ENCODE data around the gene PLAAT1. TPM values are rescaled to one million over a fixed set of nuclear protein-coding genes. Genes with fewer than 3 reads are reported as not detected.

PLAAT1 gene
- polyA plus RNA-seq, 3 donors: not detected

DNA sequence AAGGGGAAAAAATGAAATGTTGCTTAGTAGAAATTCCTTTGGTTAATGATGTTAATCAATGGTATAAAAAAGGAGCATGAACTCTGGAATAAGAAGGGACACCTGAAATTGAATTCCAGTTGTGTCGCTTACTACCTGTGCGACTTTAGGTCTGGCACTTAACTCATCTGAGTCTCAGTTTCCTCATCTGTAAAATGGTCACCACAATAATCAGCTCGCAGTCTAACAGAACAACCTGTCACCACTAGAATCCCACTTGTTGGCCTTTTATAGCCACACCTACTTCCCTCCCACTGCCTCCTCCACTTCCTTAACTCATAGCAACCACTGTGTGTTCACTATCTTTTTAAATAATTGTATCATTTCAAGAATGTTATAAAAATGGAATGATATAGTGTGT is 2.5 kb downstream of the PLAAT1 start:
- H3K4me2 ChIP-seq (replicated peaks; ENCODE audit: extremely low read depth, low read length, poor library complexity, severe bottlenecking): no peak overlapping the region
- H3K27me3 ChIP-seq (ENCODE audit: control insufficient read depth in 2 of 2, insufficient read depth in 2 of 2, low read length in 2 of 2): peaks cover 27 to 34% of the 10 kb centered on the region in 2 donors
- peaks cover 17 to 34% (median 24%) of the 10 kb centered on the region in 3 donors for H3K27me3 Mint-ChIP-seq (ENCODE audit: low read depth in 3 of 3)
- 88% methylated on average over 3 of the region's 3 CpGs for WGBS (ENCODE audit: insufficient coverage)
- no peak for DNase-seq
- no peaks in the 10 kb centered on the region for H3K79me2 ChIP-seq (ENCODE audit: insufficient read depth, low read length)
- H3K4me3 Mint-ChIP-seq: no peak overlapping the region
- no peak overlapping the region for H3K4me3 ChIP-seq (replicated peaks in 1 of 3; ENCODE audit: low read depth in 2 of 3, low read length in 3 of 3)
- no peaks in the 10 kb centered on the region for H3K36me3 Mint-ChIP-seq
- no peak overlapping the region for H3K27ac ChIP-seq (ENCODE audit: low read depth in 1 of 2, low read length in 2 of 2)
- H3K4me1 Mint-ChIP-seq: peaks cover 5% of the 10 kb centered on the region
- H3K9me3 Mint-ChIP-seq: peaks cover 3 to 16% (median 11%) of the 10 kb centered on the region in 7 donors
- H3K27ac Mint-ChIP-seq: no peak overlapping the region
- TF ChIP-seq, protein P1, sequence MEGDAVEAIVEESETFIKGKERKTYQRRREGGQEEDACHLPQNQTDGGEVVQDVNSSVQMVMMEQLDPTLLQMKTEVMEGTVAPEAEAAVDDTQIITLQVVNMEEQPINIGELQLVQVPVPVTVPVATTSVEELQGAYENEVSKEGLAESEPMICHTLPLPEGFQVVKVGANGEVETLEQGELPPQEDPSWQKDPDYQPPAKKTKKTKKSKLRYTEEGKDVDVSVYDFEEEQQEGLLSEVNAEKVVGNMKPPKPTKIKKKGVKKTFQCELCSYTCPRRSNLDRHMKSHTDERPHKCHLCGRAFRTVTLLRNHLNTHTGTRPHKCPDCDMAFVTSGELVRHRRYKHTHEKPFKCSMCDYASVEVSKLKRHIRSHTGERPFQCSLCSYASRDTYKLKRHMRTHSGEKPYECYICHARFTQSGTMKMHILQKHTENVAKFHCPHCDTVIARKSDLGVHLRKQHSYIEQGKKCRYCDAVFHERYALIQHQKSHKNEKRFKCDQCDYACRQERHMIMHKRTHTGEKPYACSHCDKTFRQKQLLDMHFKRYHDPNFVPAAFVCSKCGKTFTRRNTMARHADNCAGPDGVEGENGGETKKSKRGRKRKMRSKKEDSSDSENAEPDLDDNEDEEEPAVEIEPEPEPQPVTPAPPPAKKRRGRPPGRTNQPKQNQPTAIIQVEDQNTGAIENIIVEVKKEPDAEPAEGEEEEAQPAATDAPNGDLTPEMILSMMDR (IDR thresholded peaks at IDR 0.05): no peak
- intact Hi-C loops (cut with micrococcal nuclease): no loop called here
- H3K36me3 ChIP-seq (replicated peaks in 1 of 2; ENCODE audit: control insufficient read depth in 1 of 2, insufficient read depth in 2 of 2, low read length in 2 of 2): no peaks in the 10 kb centered on the region
- no peak overlapping the region for H2AFZ ChIP-seq (ENCODE audit: insufficient read depth, low read depth, low read length, poor library complexity, severe bottlenecking)
- H3K9ac ChIP-seq (ENCODE audit: insufficient read depth, low read length, poor library complexity, severe bottlenecking): no peak overlapping the region
- H3K9me3 ChIP-seq (replicated peaks in 1 of 2; ENCODE audit: control insufficient read depth in 1 of 2, insufficient read depth in 1 of 2, low read length in 2 of 2): peaks cover 0 to 19% of the 10 kb centered on the region in 2 donors
- no peaks in the 10 kb centered on the region for H4K20me1 ChIP-seq (ENCODE audit: insufficient read depth, low read length)
- H3K4me1 ChIP-seq (ENCODE audit: control insufficient read depth in 1 of 2, insufficient read depth in 2 of 2, low read length in 2 of 2): no peaks in the 10 kb centered on the region

DNA sequence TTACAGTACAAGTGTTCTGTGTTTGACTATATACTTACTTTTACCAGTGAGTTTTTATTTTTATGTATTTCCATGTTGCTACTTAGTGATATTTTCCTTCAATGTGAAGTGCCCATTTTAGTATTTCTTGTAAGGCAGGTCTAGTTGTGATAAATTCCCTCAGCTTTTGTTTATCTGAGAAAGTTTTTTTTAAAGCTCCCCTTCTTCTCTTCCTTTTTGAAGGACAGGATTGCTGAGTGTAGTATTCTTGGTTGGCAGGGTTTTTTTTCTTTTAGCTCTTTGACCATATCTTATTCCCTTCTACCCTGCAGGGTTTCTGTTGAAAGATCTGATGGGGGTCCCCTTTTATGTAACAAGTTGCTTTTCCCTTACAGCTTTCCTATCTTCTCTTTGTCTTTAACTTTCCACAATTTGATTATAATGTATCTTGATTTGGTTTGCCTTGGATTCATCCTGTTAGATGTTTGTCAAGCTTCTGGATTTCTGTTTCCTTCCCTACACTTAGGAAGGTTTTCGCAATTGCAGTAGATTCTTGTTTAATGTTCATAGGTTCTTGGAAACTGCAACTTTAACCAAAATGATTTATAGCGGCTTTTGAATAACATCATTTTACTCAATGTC is 7.9 kb downstream of the PLAAT1 start:
- Mint-ChIP-seq H3K4me3 (no peak overlapping the region), H3K27ac (no peak overlapping the region), H3K4me1 (no peaks in the 10 kb centered on the region), H3K27me3 (ENCODE audit: low read depth in 3 of 3) (peaks cover 0 to 2% (median 1%) of the 10 kb centered on the region in 3 donors), H3K9me3 (peaks cover 16 to 35% (median 23%) of the 10 kb centered on the region in 7 donors), H3K36me3 (no peaks in the 10 kb centered on the region)
- H4K20me1 ChIP-seq (ENCODE audit: insufficient read depth, low read length): no peaks in the 10 kb centered on the region
- H3K27ac ChIP-seq (ENCODE audit: low read depth in 1 of 2, low read length in 2 of 2): no peak overlapping the region
- no peak for DNase-seq
- intact Hi-C loops (cut with micrococcal nuclease): no loop called here
- peaks cover 10 to 32% of the 10 kb centered on the region in 2 donors for H3K9me3 ChIP-seq (replicated peaks in 1 of 2; ENCODE audit: control insufficient read depth in 1 of 2, insufficient read depth in 1 of 2, low read length in 2 of 2)
- WGBS (ENCODE audit: insufficient coverage): no CpG with 5 or more reads among the region's 2 CpGs
- H3K27me3 ChIP-seq (ENCODE audit: control insufficient read depth in 2 of 2, insufficient read depth in 2 of 2, low read length in 2 of 2): no peaks in the 10 kb centered on the region
- no peak overlapping the region for H2AFZ ChIP-seq (ENCODE audit: insufficient read depth, low read depth, low read length, poor library complexity, severe bottlenecking)
- no peak overlapping the region for H3K9ac ChIP-seq (ENCODE audit: insufficient read depth, low read length, poor library complexity, severe bottlenecking)
- no peaks in the 10 kb centered on the region for H3K36me3 ChIP-seq (replicated peaks in 1 of 2; ENCODE audit: control insufficient read depth in 1 of 2, insufficient read depth in 2 of 2, low read length in 2 of 2)
- no peak overlapping the region for H3K4me3 ChIP-seq (replicated peaks in 1 of 3; ENCODE audit: low read depth in 2 of 3, low read length in 3 of 3)
- TF ChIP-seq, protein P1 (IDR thresholded peaks at IDR 0.05): no peak
- no peaks in the 10 kb centered on the region for H3K4me1 ChIP-seq (ENCODE audit: control insufficient read depth in 1 of 2, insufficient read depth in 2 of 2, low read length in 2 of 2)
- H3K4me2 ChIP-seq (replicated peaks; ENCODE audit: extremely low read depth, low read length, poor library complexity, severe bottlenecking): no peak overlapping the region
- H3K79me2 ChIP-seq (ENCODE audit: insufficient read depth, low read length): no peaks in the 10 kb centered on the region
